Neural crest cell (in vitro differentiated cells): ENCODE measurements around the gene MARK3. TPM values are rescaled to one million over a fixed set of nuclear protein-coding genes. Genes with fewer than 3 reads are reported as not detected.
"Not testable (repeated sequence)": the region's sequence is repeated elsewhere in the genome, so short reads cannot be mapped to it uniquely, and the experiment has no call there.

ENCODE experiments used
- DNase-seq: peaks from one replicate; pipeline ENCODE4 v3.0.0; 2021; ENCODE audit warnings: low read depth, mixed read lengths, low spot score
- H3K27ac Mint-ChIP-seq: one replicate; pipeline ENCODE4 v1.8.0; 2021; ENCODE audit warnings: mild to moderate bottlenecking, mixed read lengths; ENCODE audit not compliant: unreplicated experiment
- H3K27me3 Mint-ChIP-seq: 2 replicates; pipeline ENCODE4 v1.8.0; 2021; ENCODE audit warnings: low read depth, mild to moderate bottlenecking, mixed read lengths
- H3K36me3 Mint-ChIP-seq: 2 replicates; pipeline ENCODE4 v1.8.0; 2021; ENCODE audit warnings: low read depth, mild to moderate bottlenecking, mixed read lengths
- H3K4me1 Mint-ChIP-seq: 2 replicates; pipeline ENCODE4 v1.8.0; 2021; ENCODE audit warnings: mixed read lengths
- H3K4me3 Mint-ChIP-seq: one replicate; pipeline ENCODE4 v1.8.0; 2021; ENCODE audit warnings: mild to moderate bottlenecking, mixed read lengths
- H3K9me3 Mint-ChIP-seq: 2 replicates; pipeline ENCODE4 v1.8.0; 2021; ENCODE audit warnings: mixed read lengths
- CTCF ChIP-seq: fragments of 200-600 bp; sonication (generic); conservative IDR thresholded peaks from 2 replicates; pipeline ENCODE4 v1.5.0; 2021; ENCODE audit warnings: antibody characterized with exemption, mild to moderate bottlenecking
- total RNA-seq: library from RNA; stranded (reverse); gene quantifications from 2 replicates; pipeline ENCODE4 v1.2.1, GENCODE V29; 2021

MARK3 gene
- total RNA-seq, 1 donor from 2014 or later = 98.8 TPM

- peaks cover 2% of the 10 kb centered on the region for H3K9me3 Mint-ChIP-seq
- H3K27me3 Mint-ChIP-seq = peaks cover 17% of the 10 kb centered on the region
- H3K4me1 Mint-ChIP-seq = no peaks in the 10 kb centered on the region
- TF ChIP-seq CTCF = no peak
- DNase-seq = no peak
- no peak overlapping the region for H3K27ac Mint-ChIP-seq
- no peak overlapping the region for H3K4me3 Mint-ChIP-seq
- no peaks in the 10 kb centered on the region for H3K36me3 Mint-ChIP-seq
These were observed 29.1 kb upstream of the MARK3 start for GRCh38 chr14:103356024-103356682.

DNA sequence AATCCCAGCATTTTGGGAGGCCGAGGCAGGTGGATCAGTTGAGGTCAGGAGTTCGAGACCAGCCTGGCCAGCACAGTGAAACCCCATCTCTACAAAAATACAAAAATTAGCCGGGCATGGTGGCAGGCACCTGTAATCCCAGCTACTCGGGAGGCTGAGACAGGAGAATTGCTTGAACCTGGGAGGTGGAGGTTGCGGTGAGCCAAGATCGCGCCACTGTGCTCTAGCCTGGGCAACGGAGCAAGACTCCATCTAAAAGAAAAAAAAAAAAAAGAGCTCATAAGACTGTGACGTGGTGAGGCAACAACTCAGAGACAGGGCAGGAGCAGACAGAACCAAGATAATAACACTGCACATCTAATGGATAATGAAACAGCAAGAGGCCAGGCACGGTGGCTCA, 27.7 kb upstream of the MARK3 start:
- H3K27ac Mint-ChIP-seq, H3K4me3 Mint-ChIP-seq, H3K9me3 Mint-ChIP-seq, DNase-seq, H3K4me1 Mint-ChIP-seq, H3K36me3 Mint-ChIP-seq: not testable (repeated sequence)
- H3K27me3 Mint-ChIP-seq = peaks cover 13% of the 10 kb centered on the region

DNA sequence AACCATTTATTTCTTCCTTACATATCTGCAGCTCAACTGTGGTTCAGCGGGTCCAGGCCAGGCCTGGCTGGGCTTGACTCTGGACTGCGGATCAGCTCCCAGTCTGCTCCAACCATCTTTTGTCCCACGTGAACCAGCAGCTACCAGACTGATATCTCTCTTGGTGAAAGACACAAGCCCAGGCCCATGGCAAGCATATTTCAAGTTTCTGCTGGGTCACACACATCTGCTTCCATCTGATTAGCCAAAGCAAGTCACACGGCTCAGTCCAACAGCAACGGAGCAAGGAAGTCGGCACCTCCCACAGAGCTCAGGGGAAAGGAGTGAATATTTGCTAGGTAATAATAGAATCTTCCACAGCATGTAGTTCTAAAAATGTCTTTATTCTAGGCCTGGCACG, 24.7 kb upstream of the MARK3 start:
- Mint-ChIP-seq H3K4me1 (no peaks in the 10 kb centered on the region), H3K4me3 (no peak overlapping the region), H3K36me3 (peaks cover 10% of the 10 kb centered on the region), H3K27ac (no peak overlapping the region), H3K9me3 (peaks cover 9% of the 10 kb centered on the region), H3K27me3 (peaks cover 3% of the 10 kb centered on the region)
- TF ChIP-seq CTCF = no peak
- no peak for DNase-seq

DNA sequence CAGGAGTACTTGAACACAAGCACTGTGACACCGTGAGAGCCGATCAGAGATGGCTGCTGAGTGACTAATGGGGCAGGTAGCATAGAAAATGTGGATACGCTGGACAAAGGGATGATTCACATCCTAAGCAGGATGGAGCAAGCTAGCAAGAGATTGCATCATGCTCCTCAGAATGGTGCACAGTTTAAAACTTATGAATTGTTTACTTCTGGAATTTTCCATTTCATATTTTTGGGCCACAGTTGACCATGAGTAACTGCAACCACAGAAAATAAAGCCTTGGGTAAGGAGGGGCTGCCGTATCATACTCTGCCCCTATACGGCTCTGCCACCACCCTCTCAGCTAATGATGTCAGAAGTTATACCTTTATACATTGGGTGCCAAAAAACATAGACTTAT, 23.3 kb upstream of the MARK3 start:
- no peak overlapping the region for H3K4me3 Mint-ChIP-seq
- H3K27me3 Mint-ChIP-seq = peaks cover 3% of the 10 kb centered on the region
- peaks cover 9% of the 10 kb centered on the region for H3K9me3 Mint-ChIP-seq
- no peaks in the 10 kb centered on the region for H3K4me1 Mint-ChIP-seq
- no peak overlapping the region for H3K27ac Mint-ChIP-seq
- DNase-seq = no peak
- H3K36me3 Mint-ChIP-seq = peaks cover 10% of the 10 kb centered on the region
- TF ChIP-seq CTCF = no peak

DNA sequence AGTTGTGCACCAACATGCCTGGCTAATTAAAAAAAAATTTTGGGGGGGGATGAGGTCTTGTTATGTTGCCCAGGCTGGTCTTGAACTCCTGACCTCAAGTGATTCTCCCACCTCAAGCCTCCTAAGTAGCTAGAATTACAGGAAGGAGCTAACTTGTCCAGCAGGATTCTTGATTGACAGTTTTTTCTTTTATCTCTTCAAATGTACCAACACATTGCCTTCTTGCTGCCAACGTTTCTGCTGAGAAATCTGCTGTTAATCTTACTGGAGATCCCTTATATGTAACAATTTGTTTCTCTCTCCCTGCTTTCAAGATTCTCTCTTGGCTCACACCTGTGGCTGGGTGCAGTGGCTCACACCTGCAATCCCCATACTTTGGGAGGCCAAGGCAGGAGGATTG, 22.4 kb upstream of the MARK3 start:
- H3K27ac Mint-ChIP-seq = no peak overlapping the region
- no peaks in the 10 kb centered on the region for H3K4me1 Mint-ChIP-seq
- no peak for TF ChIP-seq CTCF

DNA sequence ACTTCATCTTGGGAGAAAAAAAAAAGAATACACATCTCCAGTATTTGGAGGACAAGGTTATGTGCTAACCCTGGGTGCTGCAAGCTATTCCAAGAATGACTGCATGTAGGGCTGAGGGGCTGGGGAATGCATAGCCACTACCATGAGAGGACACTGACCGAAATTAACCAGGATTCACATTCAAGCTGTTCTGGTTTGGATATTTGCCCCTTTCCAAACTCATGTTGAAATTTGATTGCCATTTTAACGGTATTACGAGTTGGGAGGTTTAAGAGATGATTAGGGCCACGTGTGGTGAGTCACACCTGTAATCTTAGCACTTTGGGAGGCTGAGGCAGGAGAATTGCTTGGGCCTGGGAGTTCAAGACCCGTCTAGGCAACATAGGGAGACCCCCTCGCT, 18.5 kb upstream of the MARK3 start:
- no peak for TF ChIP-seq CTCF
- Mint-ChIP-seq H3K4me1 (peaks cover under 1% of the 10 kb centered on the region), H3K9me3 (peaks cover 9% of the 10 kb centered on the region), H3K27me3 (peaks cover 3% of the 10 kb centered on the region), H3K36me3 (peaks cover 10% of the 10 kb centered on the region), H3K27ac (no peak overlapping the region), H3K4me3 (no peak overlapping the region)
- no peak for DNase-seq

More for the DNA sequence above, 22.4 kb upstream of the MARK3 start:
- no peak overlapping the region for H3K4me3 Mint-ChIP-seq
- DNase-seq = no peak
- H3K27me3 Mint-ChIP-seq = peaks cover 3% of the 10 kb centered on the region
- peaks cover 10% of the 10 kb centered on the region for H3K36me3 Mint-ChIP-seq
- peaks cover 9% of the 10 kb centered on the region for H3K9me3 Mint-ChIP-seq
